GM19372 (cell line): ENCODE data around the gene HS1BP3.
A peak's percentile ranks its signal among the peaks of the same experiment; 100 is the strongest.

Experiments
- ATAC-seq: cut with Tn5 transposase; IDR thresholded peaks from one replicate; pipeline ENCODE4 v1.9.1; 2021; ENCODE audit warnings: mild to moderate bottlenecking, low read depth, moderate library complexity; ENCODE audit not compliant: unreplicated experiment

Gene HS1BP3

DNA sequence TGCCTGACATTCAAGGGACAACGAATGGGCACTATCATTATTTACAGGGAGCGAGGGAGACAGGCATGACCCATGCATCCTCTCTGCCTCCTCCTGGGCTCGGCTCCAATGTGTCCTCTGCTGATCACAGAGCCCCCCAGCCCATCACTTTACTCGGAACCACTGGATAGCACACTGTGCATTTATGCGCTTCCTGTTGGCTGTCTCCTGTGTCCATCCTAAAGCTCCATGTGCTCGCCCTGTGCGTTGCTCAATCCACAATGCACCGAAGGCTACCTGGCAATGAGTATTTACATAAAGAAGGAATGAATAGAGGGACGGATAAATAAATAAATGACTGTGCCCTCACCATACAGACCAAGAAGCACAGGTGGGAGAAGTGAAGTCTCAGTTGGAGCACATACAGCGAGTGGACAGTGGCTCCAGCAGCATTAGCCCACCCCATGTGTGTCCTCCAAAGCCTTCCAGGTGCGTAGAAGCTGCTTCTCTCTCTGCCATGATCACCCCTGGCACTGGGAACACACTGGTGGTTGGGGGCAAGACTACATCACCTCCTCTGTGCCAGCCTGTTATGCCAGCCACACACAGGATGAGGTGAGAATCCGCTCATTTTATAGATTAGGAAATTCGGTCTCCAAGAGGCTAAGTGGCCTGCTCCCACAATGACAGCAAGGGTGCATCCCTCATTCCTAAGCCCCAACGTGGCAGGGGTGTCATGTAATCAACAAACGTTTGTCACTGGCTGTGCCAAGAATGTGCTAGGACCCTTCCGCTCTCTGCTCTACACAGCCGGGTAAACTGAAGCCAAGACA lies 13.7 kb upstream of the HS1BP3 start:
- no peak for ATAC-seq

DNA sequence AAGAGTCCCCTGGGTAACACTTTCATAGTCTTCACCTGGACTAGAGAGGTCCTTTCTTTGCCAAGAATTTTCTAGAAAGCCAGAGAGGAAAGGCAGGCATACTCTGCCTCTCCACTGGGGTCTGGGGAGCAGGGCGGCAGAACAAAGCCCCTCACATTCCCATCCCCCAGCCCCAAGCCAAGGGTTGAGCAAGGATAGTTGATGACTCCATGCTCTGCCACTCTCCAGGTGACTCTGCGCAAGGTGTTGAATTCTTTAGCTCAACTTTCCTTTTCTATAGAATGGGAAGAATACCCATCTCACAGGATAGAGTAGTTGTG lies 13.1 kb upstream of the HS1BP3 start:
- ATAC-seq, result no peak

DNA sequence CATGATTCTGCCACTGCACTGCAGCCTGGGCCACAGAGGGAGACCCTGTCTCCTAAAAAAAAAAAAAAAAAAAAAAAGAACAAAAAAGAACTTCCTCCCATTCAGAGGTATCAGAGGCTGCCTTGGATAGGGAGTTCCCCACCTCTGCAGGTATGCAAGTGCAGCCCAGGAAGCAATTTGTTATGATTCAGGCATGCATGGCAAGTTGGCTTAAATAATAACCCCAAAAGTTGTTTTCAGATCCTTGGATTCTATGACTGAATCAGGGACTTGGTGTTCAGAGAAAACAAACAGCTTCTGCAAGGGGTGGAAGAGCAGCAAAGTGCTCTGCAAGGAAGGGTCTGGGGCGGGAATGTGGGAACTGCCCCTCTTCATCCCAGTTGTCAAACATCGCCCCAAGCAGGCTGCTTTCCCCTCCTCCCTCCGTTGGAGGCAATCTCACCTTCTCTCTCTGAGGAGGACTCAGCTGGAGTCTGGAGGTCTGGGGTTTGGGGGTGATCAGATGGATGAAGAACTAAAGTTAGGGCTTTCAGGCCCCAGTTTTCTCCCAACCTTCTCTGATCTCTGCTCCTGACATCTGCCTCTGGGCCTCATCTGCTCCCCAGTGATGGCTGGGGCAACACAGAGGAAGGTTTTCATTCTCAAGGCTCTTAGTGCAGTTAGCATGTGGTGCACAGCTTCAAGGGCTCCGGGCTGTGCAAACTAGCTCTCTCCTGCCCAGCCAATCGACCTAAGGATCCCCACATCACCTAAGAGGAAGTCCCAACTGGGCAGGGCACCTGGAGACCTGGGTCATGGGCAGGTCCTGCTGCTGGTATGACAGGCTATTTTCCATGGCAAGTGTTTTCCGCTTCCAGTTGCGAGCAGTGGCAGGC lies 12.5 kb upstream of the HS1BP3 start:
- ATAC-seq, result no peak

DNA sequence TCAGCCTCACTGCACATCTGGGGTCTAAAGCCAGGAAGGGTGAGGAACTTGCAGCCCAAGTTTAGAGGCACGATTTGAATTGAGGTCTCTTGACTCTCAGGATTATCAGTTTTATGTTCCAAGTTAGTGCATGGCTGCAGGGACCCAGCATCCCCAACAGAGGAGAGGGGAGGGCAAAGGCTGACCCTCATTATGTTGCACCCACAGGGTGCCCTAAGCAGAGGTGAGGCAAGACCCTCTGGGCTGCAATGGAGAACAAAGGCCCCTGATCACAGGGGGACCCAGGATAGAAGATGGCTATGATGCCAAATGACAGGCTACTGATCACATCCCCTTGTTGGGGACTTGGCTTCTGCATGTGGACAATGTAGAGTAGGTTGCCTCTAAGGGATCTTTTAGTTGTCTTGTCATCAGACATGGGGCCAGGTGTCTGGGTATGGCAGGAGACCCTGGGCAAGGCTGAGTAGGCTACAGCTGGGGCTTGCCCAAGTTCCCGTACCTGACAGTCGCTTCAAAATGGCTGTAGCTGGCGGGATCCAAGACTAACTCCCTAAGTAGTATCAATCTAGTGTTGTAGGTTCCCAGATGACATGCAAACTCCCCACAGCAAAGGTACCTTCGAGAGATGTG lies 11.5 kb upstream of the HS1BP3 start:
- no peak for ATAC-seq

DNA sequence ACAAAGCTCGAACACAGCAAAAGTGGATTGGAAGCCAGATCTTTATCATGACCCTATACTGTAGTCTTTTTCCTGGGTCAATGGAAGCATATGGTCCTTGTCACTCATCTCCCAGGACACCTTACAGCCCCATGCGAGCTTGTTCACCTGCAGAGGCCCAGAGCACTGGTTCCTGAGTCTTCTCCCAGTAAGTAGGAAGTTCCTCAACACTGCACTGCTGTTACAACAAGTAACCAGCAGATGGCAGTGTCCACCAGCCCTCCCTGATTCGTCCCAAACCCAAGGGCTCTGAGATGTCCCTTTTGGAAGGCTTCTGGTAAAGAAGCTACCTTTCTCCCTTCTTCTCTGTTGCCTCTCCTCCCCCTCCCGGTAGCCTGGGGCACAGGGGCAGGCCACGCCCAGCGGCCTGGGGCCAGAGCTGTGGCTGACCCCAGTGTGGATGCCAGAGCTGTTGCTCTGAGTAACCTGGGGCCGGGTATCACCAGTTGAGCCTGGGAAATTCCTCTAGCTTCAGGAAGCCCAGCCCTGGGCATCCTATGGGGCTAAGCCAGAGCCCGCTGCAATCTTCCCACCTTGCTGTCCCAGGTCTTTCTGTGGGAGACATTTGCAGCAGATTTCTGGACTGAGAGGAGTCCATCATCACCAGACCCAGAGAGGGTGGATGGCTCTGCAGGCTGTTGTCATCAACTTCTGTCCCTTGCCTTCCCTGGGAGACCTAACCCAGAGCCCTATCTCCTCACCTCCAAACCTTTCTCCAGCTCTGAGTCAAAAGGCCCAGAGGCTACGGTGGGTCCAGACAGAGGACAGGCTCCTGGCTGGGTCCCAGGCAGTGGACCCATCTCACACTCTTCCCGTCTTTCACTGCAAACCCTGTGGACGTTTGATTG lies 10.8 kb upstream of the HS1BP3 start:
- peak; percentile 51 for ATAC-seq

DNA sequence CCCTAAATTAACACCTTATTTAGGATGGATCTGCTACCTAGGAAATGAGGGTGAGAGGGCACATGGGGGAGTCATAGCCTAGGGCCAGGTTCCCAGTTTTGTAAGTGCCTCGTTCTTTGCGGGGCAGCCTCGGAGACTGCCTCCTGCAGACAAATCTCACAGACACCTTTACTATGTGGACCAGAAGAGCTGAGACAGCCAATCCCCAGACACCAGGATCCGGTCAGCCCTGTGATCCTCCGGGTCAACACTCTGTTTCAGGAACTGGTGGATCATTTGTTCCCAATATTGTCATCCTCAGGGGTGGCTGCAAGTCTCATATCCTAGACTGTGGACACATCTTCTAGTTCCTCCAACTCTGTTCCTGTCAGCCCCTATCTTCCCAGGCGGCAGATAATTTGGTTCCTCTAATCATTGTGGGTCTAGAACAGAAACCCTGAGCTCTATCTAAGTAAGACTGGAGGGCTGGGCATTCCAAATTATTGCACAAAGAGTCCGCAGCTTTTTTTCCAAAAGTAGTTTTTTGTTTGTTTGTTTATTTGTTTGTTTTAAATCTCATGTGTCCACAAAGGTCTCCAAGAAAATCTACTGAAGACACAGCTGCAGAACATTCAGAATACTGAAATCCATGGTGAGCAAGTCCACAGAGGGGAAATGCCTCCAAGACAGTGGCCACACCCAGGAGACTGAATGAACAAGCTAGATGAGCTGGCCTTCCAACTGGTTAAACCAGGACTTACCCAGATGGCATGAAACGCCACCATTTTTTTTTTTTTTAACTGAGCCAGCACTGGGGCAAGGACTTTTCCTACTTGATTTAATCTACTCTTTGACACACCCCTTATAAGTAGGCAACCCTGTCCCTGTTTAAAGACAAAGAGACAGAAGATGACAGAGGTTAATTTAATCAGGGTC lies 9.9 kb upstream of the HS1BP3 start:
- no peak for ATAC-seq

DNA sequence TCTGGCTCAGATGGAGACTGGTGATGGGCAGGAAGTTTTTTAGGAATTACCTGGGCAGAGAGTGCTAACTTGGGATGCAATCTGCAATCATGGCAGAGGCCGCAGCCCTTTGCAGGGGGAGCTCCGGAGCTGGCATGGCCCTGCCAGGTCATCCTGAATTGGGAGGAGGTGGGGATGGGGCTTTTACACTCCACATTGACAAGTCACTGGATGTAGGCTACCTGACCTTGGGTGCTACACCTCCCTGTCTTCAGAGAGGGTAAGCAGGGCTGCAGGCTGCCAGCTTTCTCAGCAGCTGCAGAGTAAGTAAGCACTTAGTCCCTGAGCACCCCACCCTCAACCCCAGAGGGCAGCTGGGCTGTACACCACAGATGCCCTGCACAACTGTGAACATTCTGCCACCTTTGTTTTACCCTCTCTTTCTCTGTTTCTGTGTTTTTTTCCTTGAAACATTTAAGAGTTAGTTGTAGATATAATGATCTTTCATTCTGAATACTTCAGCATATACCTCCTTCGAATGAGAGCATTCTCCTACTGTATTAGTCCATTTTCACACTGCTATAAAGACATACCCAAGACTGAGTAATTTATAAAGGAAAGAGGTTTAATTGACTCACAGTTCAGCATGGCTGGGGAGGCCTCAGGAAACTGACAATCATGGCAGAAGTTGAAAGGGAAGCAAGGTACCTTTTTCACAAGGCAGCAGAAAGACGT lies 6.8 kb upstream of the HS1BP3 start:
- no peak for ATAC-seq

DNA sequence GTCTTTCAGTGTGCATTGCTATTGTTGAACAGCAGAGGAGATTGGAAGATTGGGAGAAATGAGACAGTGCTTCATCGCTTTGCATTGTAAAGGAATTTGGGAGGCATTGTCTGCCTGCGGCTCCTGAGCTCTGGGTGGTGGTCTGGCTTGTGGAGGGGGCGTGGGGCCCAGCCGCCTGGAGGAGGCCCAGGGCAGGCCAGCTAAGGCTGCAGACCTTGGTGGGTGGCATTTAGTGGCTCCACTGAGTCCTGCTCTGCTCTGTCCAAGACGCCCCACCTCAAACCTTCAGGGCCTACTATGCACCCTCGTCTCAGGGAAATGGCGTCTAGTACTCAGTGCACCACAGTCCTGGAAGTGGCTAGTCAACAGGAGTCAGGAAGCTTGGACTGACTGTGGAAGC lies 5.7 kb upstream of the HS1BP3 start:
- no peak for ATAC-seq

DNA sequence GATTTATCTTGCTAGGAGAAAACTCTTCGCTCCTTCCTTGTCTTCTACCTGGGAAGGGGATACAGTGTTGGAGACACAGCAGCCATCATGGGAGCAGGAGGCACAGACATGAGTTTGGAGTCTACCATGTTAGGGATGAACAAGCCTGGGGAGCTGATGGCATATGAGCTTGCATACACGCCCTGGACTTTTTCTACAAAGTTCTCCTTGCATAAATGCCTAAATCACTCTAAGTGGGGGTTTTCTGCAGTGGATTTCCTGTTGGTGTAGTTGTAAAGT lies 3.6 kb upstream of the HS1BP3 start:
- no peak for ATAC-seq

DNA sequence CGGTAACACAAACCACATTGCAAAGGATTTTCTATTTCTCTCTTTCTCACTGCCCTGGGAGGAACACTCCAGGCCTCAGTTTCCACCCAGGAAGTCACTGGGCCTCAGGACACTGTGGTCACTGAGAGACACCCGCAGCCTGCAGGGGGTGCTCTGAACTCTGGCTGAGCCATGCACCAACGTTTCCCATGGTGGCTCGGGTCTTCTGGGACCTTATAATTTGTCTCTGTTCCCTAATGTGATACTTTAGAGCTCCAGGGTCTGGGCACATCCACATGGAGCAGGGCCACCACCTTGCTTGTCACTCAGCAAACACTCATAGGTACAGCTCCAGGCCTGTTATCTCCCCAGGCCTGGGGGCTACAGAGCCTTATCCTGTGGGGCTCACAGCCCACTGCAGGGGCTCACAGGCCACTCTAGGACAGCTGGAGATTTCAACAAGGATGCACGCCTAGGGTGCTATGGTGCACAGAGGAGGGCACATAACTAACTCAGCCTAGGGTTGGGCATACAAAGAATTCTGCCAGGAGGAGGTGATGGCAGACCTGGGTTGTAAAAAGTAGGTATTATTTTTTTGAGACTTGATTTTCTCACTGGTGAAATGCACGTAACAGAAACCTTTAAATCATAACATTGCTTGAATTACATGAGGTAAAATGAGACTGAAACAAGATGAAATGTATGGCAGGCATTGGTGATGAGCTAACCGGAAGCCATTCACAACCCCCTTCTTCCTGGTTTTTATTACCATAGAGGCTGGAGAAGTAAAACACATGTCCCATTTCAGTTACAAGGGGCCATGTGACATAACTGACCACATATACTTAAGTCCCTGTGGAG lies 3.0 kb upstream of the HS1BP3 start:
- no peak for ATAC-seq

DNA sequence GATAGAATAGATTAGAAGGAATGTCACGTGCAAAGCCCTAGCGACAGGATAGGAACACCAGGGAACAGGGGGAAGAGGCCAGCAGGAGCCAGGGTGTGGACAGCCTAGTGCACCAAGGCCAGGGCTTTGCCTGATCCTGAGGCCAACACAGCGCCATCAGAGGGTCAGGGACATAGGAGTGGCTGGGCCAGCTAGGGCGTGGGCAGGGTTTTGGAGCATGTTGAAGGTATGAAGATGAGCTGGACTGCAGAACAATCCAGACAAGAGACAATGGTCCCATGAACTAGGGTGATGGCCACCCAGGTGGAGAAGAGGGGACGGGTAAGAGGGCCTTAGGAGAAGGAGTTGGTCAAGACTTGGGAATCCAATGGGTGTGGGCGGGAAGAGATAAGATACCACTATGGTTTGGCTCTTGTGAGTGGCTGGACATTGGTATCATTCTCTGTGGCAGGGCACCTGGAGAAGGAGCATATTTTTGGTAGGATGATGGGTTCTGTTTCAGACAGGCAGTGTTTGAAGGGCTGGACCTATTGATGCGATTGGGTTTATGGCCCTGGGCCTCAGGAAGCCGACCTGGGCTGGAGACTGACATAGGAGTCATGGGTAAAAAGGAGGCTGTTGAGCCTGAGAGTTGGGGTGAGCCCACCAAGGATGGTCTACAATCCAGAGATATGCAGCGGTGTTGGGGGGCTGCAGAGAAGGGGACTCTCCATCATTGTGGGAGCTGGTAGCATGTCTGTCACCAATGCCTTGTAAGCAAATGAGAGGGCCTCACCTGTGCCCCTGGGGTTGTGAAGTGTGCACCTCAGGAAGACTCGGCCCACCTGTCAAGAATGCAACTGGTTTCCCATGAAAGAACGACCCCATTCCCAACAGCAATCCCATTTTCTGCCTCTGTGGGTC lies 2.0 kb upstream of the HS1BP3 start:
- no peak for ATAC-seq

DNA sequence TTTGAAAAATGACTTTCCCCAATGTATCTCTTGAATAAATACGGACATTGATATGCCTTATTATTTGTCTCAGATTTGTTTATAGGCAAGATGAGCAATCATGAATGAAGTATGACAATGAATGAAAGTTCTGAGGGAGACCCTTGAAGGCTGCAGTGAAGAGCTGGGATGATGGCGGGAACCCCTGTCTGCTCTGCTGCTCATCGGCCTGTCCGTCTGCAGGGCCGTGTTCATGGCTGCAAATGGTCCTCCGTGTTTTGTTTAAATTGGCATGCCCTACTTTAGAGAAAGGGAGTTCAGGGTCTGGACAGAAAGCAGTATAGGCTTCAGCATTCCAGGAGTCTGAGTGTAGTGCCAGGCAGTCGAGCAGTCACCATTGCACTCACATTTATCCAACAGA lies 1.2 kb upstream of the HS1BP3 start:
- ATAC-seq, result no peak

DNA sequence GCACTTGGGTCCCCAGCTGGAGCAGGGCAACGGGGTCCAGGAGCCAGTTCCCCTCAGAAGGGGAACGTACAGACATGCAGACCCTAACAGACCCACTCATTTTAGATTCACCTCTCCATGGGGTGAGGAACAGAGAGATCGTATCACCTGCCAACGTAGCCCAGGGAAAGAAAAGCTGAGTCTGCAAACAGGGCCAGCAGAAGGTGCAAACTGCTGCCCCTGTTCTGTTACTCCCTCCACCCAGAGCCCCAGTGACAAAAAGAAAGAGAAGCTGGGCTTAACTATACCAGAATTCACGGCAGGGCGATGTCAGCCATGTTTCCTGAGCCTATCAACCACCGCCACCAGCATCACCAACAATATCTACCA lies 817 bp upstream of the HS1BP3 start:
- no peak for ATAC-seq

DNA sequence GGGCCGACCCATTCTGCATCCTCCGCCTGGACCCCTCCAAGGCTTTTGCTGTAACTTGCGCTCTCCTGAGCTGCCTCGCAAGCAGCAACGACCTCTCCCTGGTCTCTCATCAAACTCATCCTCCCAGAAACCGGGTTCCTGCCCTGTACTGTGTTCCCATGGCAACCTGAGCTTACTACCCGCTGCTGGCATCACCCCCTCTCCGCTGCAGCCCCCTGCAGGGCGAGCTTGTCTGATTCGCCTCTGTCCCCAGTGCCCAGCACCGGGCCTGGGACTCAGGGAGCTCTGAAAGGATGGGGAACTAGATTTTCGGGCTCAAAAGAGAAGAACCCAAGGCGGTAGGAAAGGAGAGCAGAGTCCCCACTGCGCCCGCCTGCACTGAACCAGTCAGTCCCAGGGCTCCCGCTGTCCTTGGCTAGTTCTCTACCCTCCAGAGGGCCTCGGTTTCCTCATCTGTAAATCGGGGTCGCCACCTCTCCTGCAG lies 463 bp downstream of the HS1BP3 start:
- no peak for ATAC-seq

DNA sequence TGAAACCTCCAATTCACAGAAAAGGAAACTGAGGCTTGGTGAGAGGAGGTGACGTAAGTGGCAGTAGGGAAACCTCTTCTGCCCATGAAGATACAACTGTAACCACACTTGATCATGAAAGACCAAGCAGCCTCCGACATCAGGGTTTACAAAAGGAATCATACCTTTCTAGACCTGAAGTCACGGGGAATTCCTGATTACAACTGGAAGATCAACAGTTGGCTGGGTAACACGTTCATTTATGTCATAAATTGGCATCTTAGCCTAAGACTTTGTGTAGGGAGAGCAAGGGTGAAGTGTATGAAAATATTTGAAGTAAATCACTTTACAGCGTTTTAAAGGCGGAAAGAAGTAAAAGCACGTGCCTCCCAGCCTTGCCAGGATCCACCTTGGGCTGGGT lies 922 bp downstream of the HS1BP3 start:
- no peak for ATAC-seq

DNA sequence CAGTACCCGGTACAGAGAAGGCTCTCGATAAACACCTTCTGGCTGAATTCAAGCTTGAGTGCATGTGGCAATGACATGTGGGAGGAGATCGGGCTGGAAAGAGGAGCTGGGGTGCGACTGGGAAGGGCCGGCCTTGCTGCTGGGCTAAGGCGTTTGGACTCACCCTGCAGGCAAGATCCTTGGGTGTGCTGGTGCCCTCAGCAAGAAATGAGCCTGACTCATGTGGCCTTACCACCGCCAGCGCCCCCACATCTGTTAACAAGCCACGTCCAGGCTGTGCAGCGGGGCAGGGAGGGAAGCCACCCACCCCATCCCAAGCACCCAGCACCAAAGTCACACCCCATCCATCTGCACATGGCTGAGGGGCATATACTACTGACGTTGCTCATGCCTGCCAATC lies 1.3 kb downstream of the HS1BP3 start:
- no peak for ATAC-seq

DNA sequence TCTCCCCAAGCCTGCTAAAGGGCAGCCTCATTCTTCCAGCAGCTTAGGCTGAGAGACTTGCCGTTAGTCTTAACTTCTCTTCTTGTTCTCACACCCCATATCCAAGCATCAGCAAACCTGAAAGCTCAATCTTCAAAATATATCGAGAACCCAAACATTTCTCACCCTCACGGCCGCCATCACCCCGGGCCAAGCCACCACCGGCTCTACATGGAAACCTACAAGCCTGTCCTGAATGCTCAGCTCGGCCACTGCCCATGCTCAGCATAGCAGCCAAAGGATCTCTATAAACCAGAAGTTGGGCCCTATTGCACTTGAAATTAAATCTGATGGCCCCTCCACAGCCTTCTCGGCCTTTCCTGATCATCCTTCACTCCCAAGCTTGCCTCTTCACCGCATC lies 2.1 kb downstream of the HS1BP3 start:
- ATAC-seq, result no peak
